GM13977 (cell line): ENCODE data around the gene JSRP1.

ENCODE experiments used
- DNase-seq: peaks from one replicate; pipeline ENCODE4 v3.0.0; 2012; ENCODE audit warnings: low spot score
- in situ Hi-C: fragments of 300-500 bp; cut with MboI; formaldehyde crosslinking; loops from one replicate; pipeline ENCODE4 v1.12.0; 2022; ENCODE audit warnings: low sequenced_read_pairs, low pct_unique_long_range_greater_than_20kb, mixed read lengths, inconsistent platforms; ENCODE audit not compliant: unreplicated experiment
- TF ChIP-seq, protein P1 (sequence below): IDR thresholded peaks from 2 replicates; pipeline ENCODE4 v1.5.1; 2012; ENCODE audit warnings: mild to moderate bottlenecking, control low read depth; ENCODE audit not compliant: insufficient read depth; ENCODE audit errors: extremely low read depth, missing control alignments

Gene JSRP1

DNA sequence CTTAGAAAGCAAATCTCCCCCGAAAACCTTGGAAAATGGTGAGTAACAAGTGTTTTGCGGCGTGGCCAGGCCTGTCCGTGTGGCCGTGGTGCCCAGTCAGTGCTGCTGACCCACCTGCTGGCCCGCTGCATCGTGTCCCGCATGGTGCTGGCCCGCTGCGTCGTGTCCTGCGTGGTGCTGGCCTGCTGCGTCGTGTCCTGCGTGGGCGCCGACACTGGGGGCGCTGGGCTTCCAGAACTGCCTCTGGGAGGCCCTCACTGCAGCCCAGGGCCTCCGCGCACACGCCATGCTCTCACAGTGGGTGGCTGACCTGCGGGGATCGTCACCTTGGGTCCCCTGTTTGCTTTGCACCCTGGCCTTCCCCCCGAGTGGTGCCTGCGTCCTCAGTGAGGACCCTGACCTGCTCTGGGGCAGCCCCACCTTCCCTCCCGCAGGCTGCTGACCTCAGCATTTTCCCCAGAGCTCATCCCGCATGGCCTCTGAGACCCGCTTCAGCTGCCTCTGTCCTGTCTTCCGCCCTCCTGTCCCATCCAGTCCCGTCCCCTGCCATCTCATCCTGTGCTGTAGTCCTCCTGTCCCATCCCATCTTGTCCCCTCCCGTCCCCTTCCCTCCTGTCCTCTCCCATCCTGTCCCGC, 30.7 kb downstream of the JSRP1 start:
- in situ Hi-C loops = no loop called here
- TF ChIP-seq, protein P1, sequence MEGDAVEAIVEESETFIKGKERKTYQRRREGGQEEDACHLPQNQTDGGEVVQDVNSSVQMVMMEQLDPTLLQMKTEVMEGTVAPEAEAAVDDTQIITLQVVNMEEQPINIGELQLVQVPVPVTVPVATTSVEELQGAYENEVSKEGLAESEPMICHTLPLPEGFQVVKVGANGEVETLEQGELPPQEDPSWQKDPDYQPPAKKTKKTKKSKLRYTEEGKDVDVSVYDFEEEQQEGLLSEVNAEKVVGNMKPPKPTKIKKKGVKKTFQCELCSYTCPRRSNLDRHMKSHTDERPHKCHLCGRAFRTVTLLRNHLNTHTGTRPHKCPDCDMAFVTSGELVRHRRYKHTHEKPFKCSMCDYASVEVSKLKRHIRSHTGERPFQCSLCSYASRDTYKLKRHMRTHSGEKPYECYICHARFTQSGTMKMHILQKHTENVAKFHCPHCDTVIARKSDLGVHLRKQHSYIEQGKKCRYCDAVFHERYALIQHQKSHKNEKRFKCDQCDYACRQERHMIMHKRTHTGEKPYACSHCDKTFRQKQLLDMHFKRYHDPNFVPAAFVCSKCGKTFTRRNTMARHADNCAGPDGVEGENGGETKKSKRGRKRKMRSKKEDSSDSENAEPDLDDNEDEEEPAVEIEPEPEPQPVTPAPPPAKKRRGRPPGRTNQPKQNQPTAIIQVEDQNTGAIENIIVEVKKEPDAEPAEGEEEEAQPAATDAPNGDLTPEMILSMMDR = no peak
- DNase-seq = no peak

DNA sequence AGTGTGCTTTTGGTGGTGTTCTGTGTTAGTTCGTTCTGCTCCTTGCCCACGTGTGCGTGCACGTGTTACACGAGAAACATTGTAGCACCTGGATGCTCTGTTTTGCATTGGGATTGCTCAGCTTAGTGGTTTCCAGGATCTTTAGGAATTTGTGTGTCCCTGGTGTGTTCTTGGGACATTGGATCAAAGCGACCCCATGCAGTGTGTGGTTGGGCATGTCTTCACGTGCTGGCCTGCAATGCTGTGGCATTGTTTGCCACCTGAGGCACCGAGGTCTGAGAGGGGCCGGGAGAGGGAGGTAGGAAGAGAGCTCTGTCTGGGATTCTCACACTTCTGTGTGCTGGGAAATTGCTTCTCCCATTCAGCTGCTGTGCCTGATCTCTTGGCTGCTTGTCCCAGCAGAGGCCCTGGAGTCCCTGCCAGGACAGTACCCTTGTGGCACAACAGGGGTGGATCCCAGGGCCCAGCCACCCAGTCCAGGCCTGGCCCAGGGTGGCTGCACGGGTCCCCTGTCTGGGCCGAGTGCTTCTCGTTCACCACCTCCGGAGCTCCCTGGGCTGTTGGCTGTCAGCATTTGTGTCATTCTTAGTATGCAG, 31.4 kb downstream of the JSRP1 start:
- in situ Hi-C loops = no loop called here
- TF ChIP-seq, protein P1 = no peak

DNA sequence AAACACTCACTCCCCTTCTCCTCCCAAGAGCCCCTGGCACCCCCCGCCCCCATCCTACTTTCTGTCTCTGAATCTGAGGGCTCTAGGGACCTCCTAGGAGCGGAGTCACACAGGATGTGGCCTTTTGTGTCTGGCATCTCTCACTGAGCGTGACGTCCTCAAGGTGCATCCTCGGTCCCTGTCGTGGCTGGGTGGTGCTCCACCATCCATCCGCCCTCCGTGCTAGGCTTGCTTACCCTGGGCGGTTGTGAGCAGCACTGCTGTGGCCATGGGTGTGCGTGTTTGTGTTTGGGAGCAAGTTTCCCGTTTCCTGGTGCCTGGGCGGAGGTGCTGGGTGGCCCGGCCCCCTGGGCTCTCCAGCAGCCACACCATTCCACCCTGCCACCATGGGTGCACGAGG, 32.3 kb downstream of the JSRP1 start:
- in situ Hi-C loops = no loop called here
- TF ChIP-seq, protein P1 = no peak
- no peak for DNase-seq

More for the DNA sequence above, 31.4 kb downstream of the JSRP1 start:
- no peak for DNase-seq

DNA sequence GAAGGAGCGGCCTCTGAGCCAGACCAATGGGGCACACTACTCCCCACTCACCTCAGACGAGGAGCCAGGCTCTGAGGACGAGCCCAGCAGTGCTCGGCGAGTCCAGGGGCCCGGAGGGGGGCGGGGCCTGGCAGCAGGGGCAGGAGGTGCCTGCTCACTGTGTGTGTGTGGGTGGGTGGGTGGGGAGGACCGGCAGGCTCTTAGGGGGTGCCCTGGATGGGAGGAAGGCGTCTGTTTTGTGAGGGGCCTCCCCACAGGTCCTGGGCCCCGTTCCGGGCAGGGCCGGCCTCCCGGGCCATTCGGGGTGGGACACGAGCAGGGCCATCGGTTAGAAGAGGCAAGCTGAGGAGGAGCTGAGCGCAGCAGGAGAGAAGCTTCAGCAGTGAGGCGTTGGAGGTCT, 32.8 kb downstream of the JSRP1 start:
- in situ Hi-C loops = no loop called here
- TF ChIP-seq, protein P1 = no peak
- no peak for DNase-seq

DNA sequence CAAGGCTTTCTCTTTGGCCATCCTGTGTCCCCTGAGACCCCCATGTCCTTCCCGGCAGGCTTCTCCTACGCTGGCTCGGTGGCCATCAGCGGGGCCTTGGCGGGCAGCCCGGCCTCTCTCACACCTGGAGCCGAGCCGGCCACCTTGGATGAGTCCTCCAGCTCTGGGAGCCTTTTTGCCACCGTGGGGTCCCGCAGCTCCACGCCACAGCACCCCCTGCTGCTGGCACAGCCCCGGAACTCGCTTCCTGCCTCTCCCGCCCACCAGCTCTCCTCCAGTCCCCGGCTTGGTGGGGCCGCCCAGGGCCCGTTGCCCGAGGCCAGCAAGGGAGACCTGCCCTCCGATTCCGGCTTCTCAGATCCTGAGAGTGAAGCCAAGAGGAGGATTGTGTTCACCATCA, 34.3 kb downstream of the JSRP1 start:
- DNase-seq = no peak
- in situ Hi-C loops = no loop called here
- TF ChIP-seq, protein P1 = peak; percentile 28

DNA sequence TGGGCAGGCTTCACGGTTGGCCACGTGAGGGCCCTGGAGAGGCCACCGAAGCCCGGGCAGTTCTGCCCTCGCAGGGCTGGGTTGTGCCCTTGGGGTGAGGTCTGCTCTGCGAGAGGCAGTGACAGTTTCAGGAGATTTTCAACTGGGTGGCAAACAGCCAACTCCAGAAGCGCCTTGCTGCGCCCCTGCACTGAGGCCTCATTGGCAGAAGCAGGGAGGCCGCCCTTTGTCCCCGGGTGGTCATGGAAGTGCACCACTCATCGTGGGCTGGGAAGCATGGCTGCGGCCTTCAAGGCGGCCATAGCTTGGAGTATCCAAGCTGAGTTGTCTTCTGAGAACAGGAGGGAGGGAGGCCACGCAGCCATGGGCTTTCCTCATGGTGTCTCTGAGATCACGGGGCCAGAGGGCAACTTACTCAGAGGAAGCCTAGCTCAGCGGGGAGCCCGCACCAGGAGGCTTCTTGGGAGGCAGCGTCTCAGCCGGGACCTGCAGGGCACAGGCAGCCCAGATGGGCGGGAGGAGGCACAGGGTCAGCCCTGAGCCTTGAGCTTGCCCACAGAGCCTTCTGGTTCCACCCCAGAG, 34.9 kb downstream of the JSRP1 start:
- no peak for DNase-seq
- in situ Hi-C loops = no loop called here
- TF ChIP-seq, protein P1 = no peak
